Measurements from ENCODE around the gene ATP2A1. TPM values are rescaled to one million over a fixed set of nuclear protein-coding genes. Genes with fewer than 3 reads are reported as not detected.
A peak's percentile ranks its signal among the peaks of the same experiment; 100 is the strongest.

The ATP2A1 gene
- 100 to 1,000 TPM; 114 to 770 (median 490) TPM for polyA plus RNA-seq (ENCODE audit: insufficient read length in 10 of 10)
- long read RNA-seq, donor 1, partial matches to known transcripts = 22 of 58 reads
- long read RNA-seq, donor 1, other reads (novel, unspliced or antisense) = 36 of 58 reads
- long read RNA-seq, donor 2, partial matches to known transcripts = 47 of 106 reads
- long read RNA-seq, donor 2, other reads (novel, unspliced or antisense) = 59 of 106 reads
- long read RNA-seq, donor 3 = 0 reads
- long read RNA-seq, donor 4, partial matches to known transcripts = 10 of 29 reads
- long read RNA-seq, donor 4, other reads (novel, unspliced or antisense) = 18 of 29 reads
- long read RNA-seq, donor 5, partial matches to known transcripts = 75 of 94 reads
- long read RNA-seq, donor 5, other reads (novel, unspliced or antisense) = 19 of 94 reads
- long read RNA-seq, donor 6, partial matches to known transcripts = 37 of 88 reads
- long read RNA-seq, donor 6, other reads (novel, unspliced or antisense) = 51 of 88 reads
- long read RNA-seq, donor 7, partial matches to known transcripts = 6 of 28 reads
- long read RNA-seq, donor 7, other reads (novel, unspliced or antisense) = 22 of 28 reads
- long read RNA-seq, donor 8 = 0 reads
- long read RNA-seq, donor 9 = 0 reads

GRCh38 chr16:28878083-28878926 lies at the start of gene ATP2A1:
TSS of gene ATP2A1 (plus strand) at chr16:28878488. CDS start at chr16:28878672, 184 bp downstream.
- DNase-seq = peak in 1 of 3 donors; percentile 35

DNA sequence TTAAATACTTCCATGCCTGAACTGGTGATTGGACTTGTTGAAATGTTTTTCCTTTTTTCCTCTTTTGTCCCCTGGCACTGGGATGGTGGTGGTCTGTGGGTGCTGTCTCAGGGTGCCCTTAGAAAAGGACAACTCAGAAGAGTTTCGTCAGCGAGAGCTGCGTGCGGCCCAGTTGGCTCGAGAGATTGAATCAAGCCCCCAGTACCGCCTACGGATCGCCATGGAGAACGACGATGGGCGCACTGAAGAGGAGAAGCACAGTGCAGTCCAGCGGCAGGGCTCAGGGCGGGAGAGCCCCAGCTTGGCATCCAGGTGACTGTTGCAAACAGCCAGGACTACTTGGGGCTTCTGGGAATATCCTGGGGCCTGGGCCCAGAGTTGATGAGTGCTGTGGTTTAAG lies 48.5 kb upstream of the ATP2A1 start:
- no peak for DNase-seq

GRCh38 chr16:28830531-28830930 lies 47.8 kb upstream of the ATP2A1 start:
- DNase-seq = no peak

GRCh38 chr16:28834349-28834748 lies 43.9 kb upstream of the ATP2A1 start:
- DNase-seq = no peak

- DNase-seq = no peak
Observed at GRCh38 chr16:28834873-28835863, 43.1 kb upstream of the ATP2A1 start.

DNA sequence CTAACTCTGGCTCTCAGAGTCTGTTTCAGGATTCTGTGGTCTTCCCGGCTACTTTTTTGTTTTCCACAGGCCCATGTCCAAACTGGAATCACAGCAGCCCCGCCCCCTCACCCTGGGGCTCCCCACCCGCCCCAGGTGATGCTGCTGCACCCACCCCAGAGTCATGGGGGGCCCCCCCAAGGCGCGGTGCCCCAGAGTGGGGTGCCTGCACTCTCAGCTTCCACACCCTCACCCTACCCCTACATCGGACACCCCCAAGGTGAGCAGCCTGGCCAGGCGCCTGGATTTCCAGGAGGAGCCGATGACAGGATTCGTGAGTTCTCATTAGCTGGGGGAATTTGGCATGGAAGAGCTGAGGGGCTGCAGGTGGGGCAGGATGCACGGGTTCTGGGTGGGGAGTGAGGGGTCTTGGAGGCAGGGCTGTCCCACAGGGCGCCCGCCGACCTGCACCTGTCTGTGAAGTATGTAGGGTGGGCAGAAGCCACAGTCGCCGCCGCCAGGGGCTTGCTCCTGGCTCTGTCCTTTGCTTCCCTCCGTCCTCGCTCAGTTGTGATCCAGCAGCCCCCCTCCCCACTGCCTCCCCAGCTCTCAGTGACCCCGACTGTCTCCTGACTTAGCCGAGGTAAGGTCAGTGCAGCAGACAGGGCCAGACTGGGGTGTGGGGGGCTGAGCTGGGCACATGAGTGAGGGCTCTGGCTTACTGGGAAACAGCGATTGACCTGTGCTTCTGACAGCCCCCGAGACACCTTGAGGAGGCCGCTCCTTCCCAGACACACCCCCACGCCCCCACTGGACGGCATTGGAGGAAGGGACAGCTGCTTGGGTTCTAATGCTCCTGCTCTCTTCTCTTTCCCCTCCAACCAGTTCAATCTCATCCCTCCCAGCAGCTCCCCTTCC lies 42.2 kb upstream of the ATP2A1 start:
- no peak for DNase-seq

DNA sequence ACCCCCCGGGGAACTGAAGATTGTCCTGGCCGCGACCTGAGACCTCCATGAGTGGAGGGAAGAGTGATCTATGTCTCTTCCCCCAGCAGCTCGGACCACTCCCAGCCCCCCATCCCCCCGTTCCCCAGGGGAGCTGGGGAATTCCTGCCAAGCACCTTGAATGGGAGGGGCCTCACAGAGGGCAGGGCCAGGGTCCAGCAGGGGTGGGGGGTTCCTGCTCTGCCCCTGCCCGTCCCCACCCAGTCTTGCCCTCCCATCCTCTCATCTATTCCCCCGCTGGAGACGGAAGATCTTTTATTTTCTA lies 41.6 kb upstream of the ATP2A1 start:
- no peak for DNase-seq

- no peak for DNase-seq
Observed at GRCh38 chr16:28837672-28838557, 40.4 kb upstream of the ATP2A1 start.

GRCh38 chr16:28838558-28838918 lies 39.8 kb upstream of the ATP2A1 start:
- DNase-seq = no peak

- DNase-seq = no peak
Observed at GRCh38 chr16:28839004-28839639, 39.2 kb upstream of the ATP2A1 start.

GRCh38 chr16:28839899-28840298 lies 38.4 kb upstream of the ATP2A1 start:
- DNase-seq = no peak

DNA sequence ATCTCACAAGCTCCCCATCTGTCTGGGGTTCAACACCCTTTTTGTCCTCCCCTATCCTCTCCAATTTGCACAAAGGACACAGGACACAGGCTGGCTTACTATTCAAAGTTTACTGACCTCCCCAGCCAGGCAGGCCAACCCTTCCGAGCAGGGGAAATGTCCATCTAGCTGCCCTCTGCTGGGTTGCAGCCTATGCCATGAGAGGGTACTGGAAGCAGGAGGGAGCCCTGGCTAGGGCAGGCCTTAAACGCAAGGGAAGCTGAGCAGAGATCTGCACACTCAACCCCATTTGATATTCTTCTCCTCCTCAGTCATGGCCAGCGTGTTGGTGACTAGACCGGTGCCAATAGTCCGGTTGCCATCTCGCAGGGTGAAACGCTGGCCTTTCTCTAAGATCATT lies 35.6 kb upstream of the ATP2A1 start:
- DNase-seq = no peak

- no peak for DNase-seq
Observed at GRCh38 chr16:28843766-28844165, 34.5 kb upstream of the ATP2A1 start.

DNA sequence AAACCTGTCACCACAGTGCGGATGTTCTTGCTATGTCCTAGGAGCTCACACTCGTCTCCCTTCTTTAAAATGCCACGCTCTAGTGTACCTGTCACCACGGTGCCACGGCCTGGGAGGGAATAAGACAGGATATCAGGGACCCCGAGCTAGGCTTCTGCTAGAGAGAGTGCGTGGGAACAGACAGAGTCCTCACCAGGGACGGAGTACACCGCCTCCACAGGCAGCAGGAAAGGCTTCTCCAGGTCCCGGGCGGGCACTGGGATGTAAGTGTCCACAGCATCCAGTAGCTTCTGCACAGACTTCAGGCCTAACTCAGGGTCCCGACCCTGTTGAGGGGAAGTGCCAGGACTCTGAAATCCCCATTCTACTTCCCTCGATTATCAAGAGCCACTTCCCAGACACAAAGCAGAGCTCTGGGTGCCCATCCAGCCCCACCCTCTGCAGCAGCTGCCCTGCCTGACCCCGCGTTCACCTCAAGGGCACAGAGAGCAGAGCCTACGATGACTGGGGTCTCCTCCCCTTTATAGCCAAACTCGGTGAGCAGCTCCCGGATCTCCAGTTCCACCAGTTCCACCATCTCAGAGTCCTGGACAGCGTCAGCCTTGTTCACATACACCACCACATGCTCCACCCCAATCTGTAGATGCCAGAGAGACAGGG lies 33.9 kb upstream of the ATP2A1 start:
- no peak for DNase-seq

- DNase-seq = no peak
Observed at GRCh38 chr16:28845293-28845692, 33.0 kb upstream of the ATP2A1 start.

GRCh38 chr16:28845761-28846079 lies 32.6 kb upstream of the ATP2A1 start:
- DNase-seq = no peak

DNA sequence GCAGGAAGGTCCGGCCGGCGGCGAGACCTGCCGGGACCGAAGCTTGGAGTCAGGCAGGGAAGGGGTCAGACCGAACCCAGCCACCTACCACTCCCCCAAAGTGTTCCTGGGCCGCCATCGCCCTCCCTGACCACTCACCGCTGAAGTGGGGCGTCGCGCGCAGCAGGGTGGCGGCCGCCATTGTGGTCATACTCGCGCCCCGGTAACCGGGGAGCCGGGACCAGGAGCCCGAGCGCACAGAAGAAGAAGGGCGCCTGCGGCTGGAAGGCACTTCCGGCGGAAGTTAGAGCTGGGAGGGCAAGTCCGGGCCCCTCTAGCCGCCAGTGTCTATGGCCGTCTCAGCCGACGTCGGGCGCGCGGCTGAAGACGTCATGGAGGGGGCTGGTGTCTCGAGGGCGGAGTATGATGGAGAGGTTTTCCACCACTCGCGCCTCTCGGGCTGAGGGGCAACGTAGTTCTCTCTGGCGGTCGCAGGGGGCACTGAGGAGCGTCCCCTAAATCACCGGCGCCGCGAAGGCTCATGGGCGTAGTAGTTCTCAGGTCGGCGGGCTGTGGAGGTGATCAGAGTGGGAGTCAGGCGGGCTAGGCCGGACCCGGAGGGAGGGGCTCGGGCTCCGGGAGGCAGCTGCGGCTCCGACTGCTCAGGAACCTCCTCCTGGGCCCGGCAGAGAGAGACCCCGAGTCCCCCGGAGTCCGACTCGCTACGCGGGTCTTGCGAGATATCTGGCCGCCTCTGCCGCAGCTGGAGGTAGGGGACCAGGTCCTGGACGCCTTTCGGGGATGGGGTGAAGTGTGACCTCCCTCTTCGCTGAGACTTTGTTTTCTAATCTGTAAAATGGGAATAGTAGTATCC lies 32.0 kb upstream of the ATP2A1 start, which contains the start of gene TUFM:
Gene TUFM, minus strand, starts transcription at position 269 of the 853 bp plus-strand sequence. Its CDS starts 79 bp downstream, at position 190.
- peak; percentile 99 for DNase-seq

Data from muscle of back (tissue), 13 donors.